ENCODE results near the gene GTF3C6.

GRCh38 chr6:110950440-110950839 lies 8.1 kb upstream of the GTF3C6 start:
- TF ChIP-seq, protein P1, sequence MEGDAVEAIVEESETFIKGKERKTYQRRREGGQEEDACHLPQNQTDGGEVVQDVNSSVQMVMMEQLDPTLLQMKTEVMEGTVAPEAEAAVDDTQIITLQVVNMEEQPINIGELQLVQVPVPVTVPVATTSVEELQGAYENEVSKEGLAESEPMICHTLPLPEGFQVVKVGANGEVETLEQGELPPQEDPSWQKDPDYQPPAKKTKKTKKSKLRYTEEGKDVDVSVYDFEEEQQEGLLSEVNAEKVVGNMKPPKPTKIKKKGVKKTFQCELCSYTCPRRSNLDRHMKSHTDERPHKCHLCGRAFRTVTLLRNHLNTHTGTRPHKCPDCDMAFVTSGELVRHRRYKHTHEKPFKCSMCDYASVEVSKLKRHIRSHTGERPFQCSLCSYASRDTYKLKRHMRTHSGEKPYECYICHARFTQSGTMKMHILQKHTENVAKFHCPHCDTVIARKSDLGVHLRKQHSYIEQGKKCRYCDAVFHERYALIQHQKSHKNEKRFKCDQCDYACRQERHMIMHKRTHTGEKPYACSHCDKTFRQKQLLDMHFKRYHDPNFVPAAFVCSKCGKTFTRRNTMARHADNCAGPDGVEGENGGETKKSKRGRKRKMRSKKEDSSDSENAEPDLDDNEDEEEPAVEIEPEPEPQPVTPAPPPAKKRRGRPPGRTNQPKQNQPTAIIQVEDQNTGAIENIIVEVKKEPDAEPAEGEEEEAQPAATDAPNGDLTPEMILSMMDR (IDR thresholded peaks at IDR 0.05; ENCODE audit: low read length) = no peak
- TF ChIP-seq EZH2 (IDR thresholded peaks at IDR 0.05; ENCODE audit: borderline replicate concordance, low read length) = no peak

All from OCI-LY1 (cell line).